Stimulated activated CD4-positive, alpha-beta T cell treated with anti-CD3 and anti-CD28 coated beads, Interleukin-4, amount 100 ng/mL, for 4 hours (primary cell): ENCODE results near the gene PRRX1.

Source experiments
- DNase-seq, 2 experiments: peaks; one replicate each; pipeline ENCODE4 v3.0.0-alpha.2; 2020

PRRX1 gene

GRCh38 chr1:170664093-170664827 lies at the start of gene PRRX1:
Gene PRRX1 (plus strand): TSS chr1:170664131. CDS start chr1:170664219, 88 bp downstream.
- no peak for DNase-seq

- no peak for DNase-seq
Observed at GRCh38 chr1:170617591-170618330, 46.2 kb upstream of the PRRX1 start.

- no peak for DNase-seq
Observed at GRCh38 chr1:170618421-170618820, 45.5 kb upstream of the PRRX1 start.

GRCh38 chr1:170619241-170620028 lies 44.5 kb upstream of the PRRX1 start:
- no peak for DNase-seq

GRCh38 chr1:170620164-170620563 lies 43.8 kb upstream of the PRRX1 start:
- DNase-seq: no peak

GRCh38 chr1:170623171-170623570 lies 40.8 kb upstream of the PRRX1 start:
- DNase-seq: no peak

- no peak for DNase-seq
Observed at GRCh38 chr1:170624146-170624545, 39.8 kb upstream of the PRRX1 start.

GRCh38 chr1:170630977-170631376 lies 33.0 kb upstream of the PRRX1 start:
- no peak for DNase-seq

- no peak for DNase-seq
Observed at GRCh38 chr1:170634293-170634692, 29.6 kb upstream of the PRRX1 start.

GRCh38 chr1:170634824-170635410 lies 29.0 kb upstream of the PRRX1 start:
- no peak for DNase-seq

- DNase-seq: no peak
Observed at GRCh38 chr1:170640581-170640980, 23.4 kb upstream of the PRRX1 start.

GRCh38 chr1:170657275-170657853 lies 6.6 kb upstream of the PRRX1 start:
- no peak for DNase-seq

GRCh38 chr1:170659399-170660035 lies 4.4 kb upstream of the PRRX1 start:
- DNase-seq: no peak

GRCh38 chr1:170660281-170660713 lies 3.6 kb upstream of the PRRX1 start:
- no peak for DNase-seq

GRCh38 chr1:170660871-170661645 lies 2.9 kb upstream of the PRRX1 start:
- DNase-seq: no peak

GRCh38 chr1:170661646-170662411 lies 2.1 kb upstream of the PRRX1 start:
- DNase-seq: no peak

GRCh38 chr1:170662561-170663403 lies 1.1 kb upstream of the PRRX1 start:
- no peak for DNase-seq

- DNase-seq: no peak
Observed at GRCh38 chr1:170663404-170664092, 383 bp upstream of the PRRX1 start.
